Gastrocnemius medialis (tissue), 4 donors: Measurements from ENCODE around the gene KRTCAP3.

Source experiments
- POLR2A ChIP-seq, 2 donors: fragments of 450-650 bp; IDR thresholded peaks; one replicate each; pipeline ENCODE4 v1.6.1; 2017; ENCODE audit warnings: antibody characterized with exemption in 2 of 2, mild to moderate bottlenecking in 2 of 2, moderate library complexity in 2 of 2
- TF ChIP-seq, protein P1 (sequence below), 5 experiments: fragments of 450-650 bp in 3 of 5; fragments of 200-600 bp in 2 of 5; sonication (generic) in 2 of 5; IDR thresholded peaks in 4 of 5; conservative IDR thresholded peaks in 1 of 5; 1 replicate in 4 of 5; 2 replicates in 1 of 5; pipeline ENCODE4 v1.5.1; 2016 to 2019; ENCODE audit warnings: antibody characterized with exemption in 5 of 5, mild to moderate bottlenecking in 3 of 5, moderate library complexity in 3 of 5

- TF ChIP-seq, protein P1, sequence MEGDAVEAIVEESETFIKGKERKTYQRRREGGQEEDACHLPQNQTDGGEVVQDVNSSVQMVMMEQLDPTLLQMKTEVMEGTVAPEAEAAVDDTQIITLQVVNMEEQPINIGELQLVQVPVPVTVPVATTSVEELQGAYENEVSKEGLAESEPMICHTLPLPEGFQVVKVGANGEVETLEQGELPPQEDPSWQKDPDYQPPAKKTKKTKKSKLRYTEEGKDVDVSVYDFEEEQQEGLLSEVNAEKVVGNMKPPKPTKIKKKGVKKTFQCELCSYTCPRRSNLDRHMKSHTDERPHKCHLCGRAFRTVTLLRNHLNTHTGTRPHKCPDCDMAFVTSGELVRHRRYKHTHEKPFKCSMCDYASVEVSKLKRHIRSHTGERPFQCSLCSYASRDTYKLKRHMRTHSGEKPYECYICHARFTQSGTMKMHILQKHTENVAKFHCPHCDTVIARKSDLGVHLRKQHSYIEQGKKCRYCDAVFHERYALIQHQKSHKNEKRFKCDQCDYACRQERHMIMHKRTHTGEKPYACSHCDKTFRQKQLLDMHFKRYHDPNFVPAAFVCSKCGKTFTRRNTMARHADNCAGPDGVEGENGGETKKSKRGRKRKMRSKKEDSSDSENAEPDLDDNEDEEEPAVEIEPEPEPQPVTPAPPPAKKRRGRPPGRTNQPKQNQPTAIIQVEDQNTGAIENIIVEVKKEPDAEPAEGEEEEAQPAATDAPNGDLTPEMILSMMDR (IDR thresholded peaks at IDR 0.05 in 4 of 5, conservative IDR thresholded peaks at IDR 0.05 in 1 of 5): no peak
- no peak for TF ChIP-seq POLR2A (IDR thresholded peaks at IDR 0.05)
These were observed 29.8 kb downstream of the KRTCAP3 start for GRCh38 chr2:27471961-27472360.
